Measurements from ENCODE around the gene WT1. TPM values are rescaled to one million over a fixed set of nuclear protein-coding genes. Genes with fewer than 3 reads are reported as not detected.

WT1 gene
- total and polyA plus RNA-seq, 2 of the 13 experiments (the other 11 are each of a cell fraction or from before 2014, with no cell fraction given) = 0.15 to 0.31 TPM

DNA sequence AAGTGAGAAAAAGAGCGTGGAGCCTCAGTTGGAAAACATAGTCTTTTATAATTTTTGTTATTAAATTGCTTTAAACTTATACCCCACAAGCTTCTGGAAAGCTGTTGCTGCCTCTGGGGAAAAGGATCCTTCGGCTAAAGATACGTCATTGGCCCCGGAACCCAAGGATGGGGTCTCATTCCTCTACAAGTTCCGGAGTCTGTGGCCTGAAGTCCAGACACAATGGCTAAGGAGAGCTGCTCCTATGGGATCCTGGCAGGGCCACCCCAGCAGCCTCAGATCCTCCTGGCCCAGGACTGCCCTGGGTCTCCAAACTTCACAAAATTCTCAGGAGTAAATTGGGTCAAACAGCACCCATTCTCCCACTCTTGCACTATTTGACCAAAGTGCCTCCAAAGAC lies 5.9 kb downstream of the WT1 start:
- intact Hi-C loops (cut with micrococcal nuclease; ENCODE audit: unreplicated experiment) (no loop called here), in situ Hi-C loops (cut with HindIII; ENCODE audit: extremely low pct_ligation_motif_present, low pct_unique_long_range_greater_than_20kb) (no loop called here)
- no peaks in the 10 kb centered on the region for H3K4me1 ChIP-seq (ENCODE audit: insufficient read depth, low read length)
- no peak overlapping the region for H3K27ac ChIP-seq (ENCODE audit: extremely low read length, insufficient read depth, low read length)
- H3K4me3 ChIP-seq (replicated peaks in 1 of 3; ENCODE audit: insufficient read depth in 1 of 3, low read depth in 2 of 3, low read length in 3 of 3) = no peak overlapping the region
- no peaks in the 10 kb centered on the region for H3K79me2 ChIP-seq (ENCODE audit: insufficient read depth, low read length)
- FAIRE-seq (no peak), DNase-seq (ENCODE audit: low spot score) (no peak), ATAC-seq (no peak)
- no peak overlapping the region for H3K4me2 ChIP-seq (ENCODE audit: low read depth, low read length)
- 29% methylated on average over 5 of the region's 5 CpGs for WGBS (ENCODE audit: low lambda C conversion rate)
- ChIA-PET POLR2A (no interaction called here), CTCF (ENCODE audit: low intra/inter-chr PET ratio, low total read pairs) (no interaction called here)
- peaks cover 10 to 82% of the 10 kb centered on the region in 2 experiments for H3K27me3 ChIP-seq (ENCODE audit: control insufficient read depth in 1 of 2, insufficient read depth in 2 of 2, low read length in 2 of 2)
- H3K9me3 ChIP-seq (ENCODE audit: low read length) = no peaks in the 10 kb centered on the region
- TF ChIP-seq, protein P1, sequence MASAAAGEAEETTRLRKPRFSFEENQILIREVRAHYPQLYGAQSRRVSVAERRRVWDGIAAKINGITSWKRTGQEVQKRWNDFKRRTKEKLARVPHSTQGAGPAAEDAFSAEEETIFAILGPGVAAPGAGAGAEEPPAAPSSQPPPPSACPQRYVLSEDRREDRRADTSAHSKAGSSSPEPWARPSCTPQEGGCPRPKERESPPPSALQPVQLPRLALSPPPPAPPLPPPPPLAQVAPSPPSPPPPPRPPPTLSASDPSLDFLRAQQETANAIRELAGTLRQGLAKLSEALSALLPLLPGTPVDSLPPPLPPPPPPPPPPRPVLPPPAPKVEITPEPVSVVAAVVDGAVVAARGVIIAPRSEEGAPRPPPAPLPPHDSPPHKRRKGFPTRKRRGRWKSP (CRISPR knock-in tag; IDR thresholded peaks at IDR 0.05) = no peak
- TF ChIP-seq TAF1 (CRISPR knock-in tag; IDR thresholded peaks at IDR 0.05) (no peak), U2AF1 (optimal IDR thresholded peaks at IDR 0.05; ENCODE audit: low read depth, low read length) (no peak), ZNF382 (CRISPR knock-in tag; IDR thresholded peaks at IDR 0.05; ENCODE audit: borderline replicate concordance) (no peak), ZKSCAN8 (CRISPR knock-in tag; IDR thresholded peaks at IDR 0.05; ENCODE audit: borderline replicate concordance) (no peak)
- TF ChIP-seq, protein P2, sequence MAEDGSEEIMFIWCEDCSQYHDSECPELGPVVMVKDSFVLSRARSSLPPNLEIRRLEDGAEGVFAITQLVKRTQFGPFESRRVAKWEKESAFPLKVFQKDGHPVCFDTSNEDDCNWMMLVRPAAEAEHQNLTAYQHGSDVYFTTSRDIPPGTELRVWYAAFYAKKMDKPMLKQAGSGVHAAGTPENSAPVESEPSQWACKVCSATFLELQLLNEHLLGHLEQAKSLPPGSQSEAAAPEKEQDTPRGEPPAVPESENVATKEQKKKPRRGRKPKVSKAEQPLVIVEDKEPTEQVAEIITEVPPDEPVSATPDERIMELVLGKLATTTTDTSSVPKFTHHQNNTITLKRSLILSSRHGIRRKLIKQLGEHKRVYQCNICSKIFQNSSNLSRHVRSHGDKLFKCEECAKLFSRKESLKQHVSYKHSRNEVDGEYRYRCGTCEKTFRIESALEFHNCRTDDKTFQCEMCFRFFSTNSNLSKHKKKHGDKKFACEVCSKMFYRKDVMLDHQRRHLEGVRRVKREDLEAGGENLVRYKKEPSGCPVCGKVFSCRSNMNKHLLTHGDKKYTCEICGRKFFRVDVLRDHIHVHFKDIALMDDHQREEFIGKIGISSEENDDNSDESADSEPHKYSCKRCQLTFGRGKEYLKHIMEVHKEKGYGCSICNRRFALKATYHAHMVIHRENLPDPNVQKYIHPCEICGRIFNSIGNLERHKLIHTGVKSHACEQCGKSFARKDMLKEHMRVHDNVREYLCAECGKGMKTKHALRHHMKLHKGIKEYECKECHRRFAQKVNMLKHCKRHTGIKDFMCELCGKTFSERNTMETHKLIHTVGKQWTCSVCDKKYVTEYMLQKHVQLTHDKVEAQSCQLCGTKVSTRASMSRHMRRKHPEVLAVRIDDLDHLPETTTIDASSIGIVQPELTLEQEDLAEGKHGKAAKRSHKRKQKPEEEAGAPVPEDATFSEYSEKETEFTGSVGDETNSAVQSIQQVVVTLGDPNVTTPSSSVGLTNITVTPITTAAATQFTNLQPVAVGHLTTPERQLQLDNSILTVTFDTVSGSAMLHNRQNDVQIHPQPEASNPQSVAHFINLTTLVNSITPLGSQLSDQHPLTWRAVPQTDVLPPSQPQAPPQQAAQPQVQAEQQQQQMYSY (CRISPR knock-in tag; IDR thresholded peaks at IDR 0.05) = no peak
- H4K20me1 ChIP-seq (ENCODE audit: insufficient read depth, low read length) = no peaks in the 10 kb centered on the region
- no peaks in the 10 kb centered on the region for H3K36me3 ChIP-seq (replicated peaks in 1 of 2; ENCODE audit: control insufficient read depth in 1 of 2, insufficient read depth in 2 of 2, low read length in 2 of 2)
- H2AFZ ChIP-seq (ENCODE audit: low read length) = no peak overlapping the region
- BruUV-seq (replicated peaks) = no TSS peak
- no peak overlapping the region for H3K9ac ChIP-seq (ENCODE audit: insufficient read depth, low read depth, low read length)

Measured in HepG2 (cell line).